Trophoblast cell (in vitro differentiated cells and primary cell): Measurements from ENCODE around the gene FOXP4.

Experiments used
- DNase-seq, 2 donors: peaks; one replicate each; pipeline ENCODE4 v3.0.0-alpha.2; 2016
- H2AFZ ChIP-seq: 2 replicates; pipeline ENCODE4 v1.6.1; 2013; ENCODE audit warnings: low read length, moderate library complexity, mild to moderate bottlenecking; ENCODE audit not compliant: insufficient read depth, poor library complexity
- H2AK5ac ChIP-seq: 2 replicates; pipeline ENCODE4 v1.6.1; 2013; ENCODE audit warnings: mild to moderate bottlenecking, low read length
- H2BK120ac ChIP-seq: 2 replicates; pipeline ENCODE4 v1.6.1; 2013; ENCODE audit warnings: low read length, mild to moderate bottlenecking, moderate library complexity; ENCODE audit not compliant: insufficient read depth, poor library complexity
- H2BK12ac ChIP-seq: 2 replicates; pipeline ENCODE4 v1.6.1; 2013; ENCODE audit warnings: mild to moderate bottlenecking, low read length, moderate library complexity
- H2BK5ac ChIP-seq: 2 replicates; pipeline ENCODE4 v1.6.1; 2013; ENCODE audit warnings: low read length, low read depth, moderate library complexity, mild to moderate bottlenecking; ENCODE audit not compliant: poor library complexity
- H3K14ac ChIP-seq: 2 replicates; pipeline ENCODE4 v1.6.1; 2013; ENCODE audit warnings: mild to moderate bottlenecking, low read length
- H3K18ac ChIP-seq: 2 replicates; pipeline ENCODE4 v1.6.1; 2013; ENCODE audit warnings: mild to moderate bottlenecking, low read length
- H3K23ac ChIP-seq: 2 replicates; pipeline ENCODE4 v1.6.1; 2013; ENCODE audit warnings: low read length
- H3K27ac ChIP-seq: 2 replicates; pipeline ENCODE4 v1.5.1; 2013; ENCODE audit warnings: low read depth, mild to moderate bottlenecking, inconsistent platforms, low read length, moderate library complexity
- H3K27me3 ChIP-seq: 2 replicates; pipeline ENCODE4 v1.6.1; 2013; ENCODE audit warnings: inconsistent platforms, mild to moderate bottlenecking, low read length, moderate library complexity; ENCODE audit not compliant: insufficient read depth
- H3K36me3 ChIP-seq, 2 experiments: 1 replicate in 1 of 2; 2 replicates in 1 of 2; pipeline ENCODE4 v1.6.1; 2013; ENCODE audit warnings: low read length in 2 of 2, mild to moderate bottlenecking in 2 of 2, moderate library complexity in 1 of 2; ENCODE audit not compliant: insufficient read depth in 2 of 2, control insufficient read depth in 1 of 2
- H3K4ac ChIP-seq: 2 replicates; pipeline ENCODE4 v1.6.1; 2013; ENCODE audit warnings: low read depth, mild to moderate bottlenecking, low read length, moderate library complexity
- H3K4me1 ChIP-seq, 2 experiments: 1 replicate in 1 of 2; 2 replicates in 1 of 2; pipeline ENCODE4 v1.6.1; 2013; ENCODE audit warnings: low read length in 2 of 2, mild to moderate bottlenecking in 2 of 2, moderate library complexity in 1 of 2; ENCODE audit not compliant: insufficient read depth in 2 of 2, control insufficient read depth in 1 of 2
- H3K4me2 ChIP-seq: 2 replicates; pipeline ENCODE4 v1.6.1; 2013; ENCODE audit warnings: inconsistent platforms, mild to moderate bottlenecking, low read length, moderate library complexity
- H3K4me3 ChIP-seq: 2 replicates; pipeline ENCODE4 v1.5.1; 2013; ENCODE audit warnings: mild to moderate bottlenecking, low read depth, low read length, inconsistent platforms
- H3K79me1 ChIP-seq: one replicate; pipeline ENCODE4 v1.6.1; 2013; ENCODE audit warnings: low read length
- H3K79me2 ChIP-seq: 2 replicates; pipeline ENCODE4 v1.6.1; 2013; ENCODE audit warnings: low read length, mild to moderate bottlenecking; ENCODE audit not compliant: control insufficient read depth, insufficient read depth, poor library complexity
- H3K9ac ChIP-seq: 2 replicates; pipeline ENCODE4 v1.6.1; 2013; ENCODE audit warnings: mild to moderate bottlenecking, low read length
- H3K9me3 ChIP-seq: 2 replicates; pipeline ENCODE4 v1.6.1; 2013; ENCODE audit warnings: low read depth, mild to moderate bottlenecking, control low read depth, inconsistent platforms, low read length; ENCODE audit not compliant: insufficient read depth
- H4K12ac ChIP-seq: 2 replicates; pipeline ENCODE4 v1.6.1; 2013; ENCODE audit warnings: low read depth, mild to moderate bottlenecking, low read length, moderate library complexity
- H4K8ac ChIP-seq: 2 replicates; pipeline ENCODE4 v1.6.1; 2013; ENCODE audit warnings: low read depth, mild to moderate bottlenecking, low read length, moderate library complexity
- H4K91ac ChIP-seq: one replicate; pipeline ENCODE4 v1.6.1; 2013; ENCODE audit warnings: low read depth, mild to moderate bottlenecking, low read length, moderate library complexity
- WGBS: extraction: QIAGEN DNeasy Blood & Tissue Kit; methylation state at CpG from one replicate; pipeline ENCODE4 v1.1.7; 2013; ENCODE audit warnings: missing lambda C conversion rate; ENCODE audit not compliant: insufficient read length, insufficient coverage; ENCODE audit errors: extremely low coverage; 5-methylcytosine and 5-hydroxymethylcytosine counted together

FOXP4 gene

GRCh38 chr6:41635365-41635764, 89.2 kb downstream of the FOXP4 start:
- Histone ChIP-seq H2AFZ (peak overlapping the region; percentile 40), H3K9ac (no peak overlapping the region), H3K36me3 (peaks cover 9 to 13% of the 10 kb centered on the region in 2 experiments), H3K18ac (peak overlapping the region; percentile 88), H3K4me3 (no peak overlapping the region), H4K91ac (peak overlapping the region; percentile 88), H3K27me3 (no peaks in the 10 kb centered on the region), H3K23ac (no peak overlapping the region), H3K27ac (peak overlapping the region; percentile 22), H3K14ac (peak overlapping the region; percentile 70), H2BK5ac (peak overlapping the region; percentile 11), H4K8ac (peak overlapping the region; percentile 12), H3K4me2 (no peak overlapping the region), H2BK12ac (peak overlapping the region; percentile 95), H4K12ac (no peak overlapping the region), H2AK5ac (peak overlapping the region; percentile 96), H3K9me3 (no peaks in the 10 kb centered on the region), H3K79me1 (peaks cover 49% of the 10 kb centered on the region), H3K4ac (peak overlapping the region; percentile 33), H3K79me2 (peaks cover 35% of the 10 kb centered on the region), H2BK120ac (peak overlapping the region; percentile 78), H3K4me1 (peaks cover 23 to 28% of the 10 kb centered on the region in 2 experiments)
- no peak for DNase-seq
- WGBS = no CpG with 5 or more reads among the region's 6 CpGs

GRCh38 chr6:41636833-41637193, 90.6 kb downstream of the FOXP4 start:
- no peaks in the 10 kb centered on the region for H3K27me3 ChIP-seq

GRCh38 chr6:41637194-41638001, 91.2 kb downstream of the FOXP4 start:
- peak overlapping the region; percentile 89 for H2BK12ac ChIP-seq

More at GRCh38 chr6:41636833-41637193, 90.6 kb downstream of the FOXP4 start:
- Histone ChIP-seq H3K4me2 (peak overlapping the region; percentile 82), H2BK12ac (peak overlapping the region; percentile 89), H2BK120ac (peak overlapping the region; percentile 97), H3K79me1 (peaks cover 50% of the 10 kb centered on the region), H3K4ac (peak overlapping the region; percentile 100), H3K4me1 (peaks cover 37% of the 10 kb centered on the region in 2 experiments), H3K9me3 (no peaks in the 10 kb centered on the region), H3K18ac (peak overlapping the region; percentile 98), H2AFZ (peak overlapping the region; percentile 75), H3K14ac (peak overlapping the region; percentile 91), H3K79me2 (peaks cover 43% of the 10 kb centered on the region), H3K4me3 (peak overlapping the region; percentile 89), H4K8ac (peak overlapping the region; percentile 93), H3K9ac (peak overlapping the region; percentile 89), H2AK5ac (peak overlapping the region; percentile 72), H3K27ac (peak overlapping the region; percentile 98), H4K91ac (peak overlapping the region; percentile 99), H2BK5ac (peak overlapping the region; percentile 99), H3K23ac (no peak overlapping the region), H3K36me3 (peaks cover 23 to 26% of the 10 kb centered on the region in 2 experiments), H4K12ac (peak overlapping the region; percentile 71)
- DNase-seq = peak; percentile 89 to 93
- no CpG with 5 or more reads among the region's 31 CpGs for WGBS

GRCh38 chr6:41638002-41638934, 92.1 kb downstream of the FOXP4 start, which contains the start of gene MDFI:
TSS of gene MDFI (plus strand) at chr6:41638468. CDS start at chr6:41638750, 282 bp downstream.
- Histone ChIP-seq H3K9me3 (no peaks in the 10 kb centered on the region), H3K79me2 (peaks cover 52% of the 10 kb centered on the region), H4K91ac (peak within 1 kb of the TSS; percentile 100), H3K4me1 (peaks cover 52% of the 10 kb centered on the region in 2 experiments), H2BK12ac (peak within 1 kb of the TSS; percentile 89), H4K8ac (peak within 1 kb of the TSS; percentile 95), H3K79me1 (peaks cover 60% of the 10 kb centered on the region), H2BK120ac (peak within 1 kb of the TSS; percentile 99), H2AFZ (peak within 1 kb of the TSS; percentile 75), H3K27ac (peak within 1 kb of the TSS; percentile 98), H3K4ac (peak within 1 kb of the TSS; percentile 100), H3K9ac (peak within 1 kb of the TSS; percentile 92), H3K36me3 (peaks cover 38 to 40% of the 10 kb centered on the region in 2 experiments), H2BK5ac (peak within 1 kb of the TSS; percentile 99), H3K23ac (no peak within 1 kb of the TSS), H3K27me3 (no peaks in the 10 kb centered on the region), H2AK5ac (peak within 1 kb of the TSS; percentile 98), H4K12ac (peak within 1 kb of the TSS; percentile 93), H3K4me2 (peak within 1 kb of the TSS; percentile 82), H3K4me3 (peak within 1 kb of the TSS; percentile 89), H3K14ac (peak within 1 kb of the TSS; percentile 99), H3K18ac (peak within 1 kb of the TSS; percentile 100)
- peak in 1 of 2 donors; percentile 16 for DNase-seq
- no CpG with 5 or more reads among the region's 86 CpGs for WGBS

More at GRCh38 chr6:41637194-41638001, 91.2 kb downstream of the FOXP4 start:
- Histone ChIP-seq H3K14ac (peak overlapping the region; percentile 91), H3K79me2 (peaks cover 48% of the 10 kb centered on the region), H2BK120ac (peak overlapping the region; percentile 97), H2AFZ (peak overlapping the region; percentile 75), H3K79me1 (peaks cover 52% of the 10 kb centered on the region), H3K9me3 (no peaks in the 10 kb centered on the region), H3K18ac (peak overlapping the region; percentile 98), H3K4me1 (peaks cover 43% of the 10 kb centered on the region in 2 experiments), H3K4me2 (peak overlapping the region; percentile 82), H3K23ac (no peak overlapping the region), H3K4me3 (peak overlapping the region; percentile 89), H2AK5ac (peak overlapping the region; percentile 72), H3K4ac (peak overlapping the region; percentile 100), H4K8ac (peak overlapping the region; percentile 93), H3K27ac (peak overlapping the region; percentile 98), H3K36me3 (peaks cover 29 to 31% of the 10 kb centered on the region in 2 experiments), H3K27me3 (no peaks in the 10 kb centered on the region), H4K91ac (peak overlapping the region; percentile 99), H4K12ac (peak overlapping the region; percentile 71), H2BK5ac (peak overlapping the region; percentile 99), H3K9ac (peak overlapping the region; percentile 89)
- no CpG with 5 or more reads among the region's 54 CpGs for WGBS
- DNase-seq = peak; percentile 82 to 83
